ENCODE results near the gene PCGF1. TPM values are rescaled to one million over a fixed set of nuclear protein-coding genes. Genes with fewer than 3 reads are reported as not detected.

PCGF1 gene
- total and polyA plus RNA-seq, 2 of the 13 experiments (the other 11 are each of a cell fraction or from before 2014, with no cell fraction given), result 20.4 to 22.6 TPM

- TF ChIP-seq ZBTB46 (CRISPR knock-in tag; IDR thresholded peaks at IDR 0.05; ENCODE audit: borderline replicate concordance) (no peak), ZMYM4 (CRISPR knock-in tag; IDR thresholded peaks at IDR 0.05) (peak; percentile 64), EZH2 (conservative IDR thresholded peaks at IDR 0.05; ENCODE audit: low read depth, low read length) (no peak), NFAT5 (CRISPR knock-in tag; IDR thresholded peaks at IDR 0.05) (0 out of 2 replicates have a peak, but pooled peaks have one; percentile 8), KAT8 (CRISPR knock-in tag; IDR thresholded peaks at IDR 0.05) (peak; percentile 66), ZC3H4 (CRISPR knock-in tag; IDR thresholded peaks at IDR 0.05; ENCODE audit: borderline replicate concordance) (peak; percentile 62; the same call in 1 of the 2 replicates), ZFP36L1 (CRISPR knock-in tag; IDR thresholded peaks at IDR 0.05) (no peak), TBX2 (CRISPR knock-in tag; IDR thresholded peaks at IDR 0.05; ENCODE audit: borderline replicate concordance) (no peak; the same call in none of the 2 replicates), ASH2L (IDR thresholded peaks at IDR 0.05; ENCODE audit: insufficient read length, low read depth, low read length) (peak; percentile 88), ZNF3 (CRISPR knock-in tag; IDR thresholded peaks at IDR 0.05) (no peak), CBX5 (CRISPR knock-in tag; IDR thresholded peaks at IDR 0.05; ENCODE audit: borderline replicate concordance) (peak; percentile 46; the same call in 1 of the 2 replicates), DDIT3 (CRISPR knock-in tag; IDR thresholded peaks at IDR 0.05) (no peak), ZNF251 (CRISPR knock-in tag; IDR thresholded peaks at IDR 0.05) (no peak), BCL3 (CRISPR knock-in tag; IDR thresholded peaks at IDR 0.05) (no peak; the same call in 1 of the 2 replicates), ZNF225 (CRISPR knock-in tag; IDR thresholded peaks at IDR 0.05) (peak; percentile 82; the same call in 1 of the 2 replicates), ZNF17 (CRISPR knock-in tag; IDR thresholded peaks at IDR 0.05) (no peak), HOXD1 (CRISPR knock-in tag; IDR thresholded peaks at IDR 0.05) (peak; percentile 66; the same call in 1 of the 2 replicates), ZNF816 (CRISPR knock-in tag; IDR thresholded peaks at IDR 0.05; ENCODE audit: borderline replicate concordance) (peak; percentile 80; the same call in 1 of the 2 replicates), ARHGAP35 (CRISPR knock-in tag; IDR thresholded peaks at IDR 0.05; ENCODE audit: borderline replicate concordance) (peak; percentile 4; the same call in 1 of the 2 replicates), ZBTB21 (CRISPR knock-in tag; IDR thresholded peaks at IDR 0.05) (peak; percentile 62; the same call in 1 of the 2 replicates)
Measured at GRCh38 chr2:74457549-74458131, 49.9 kb downstream of the PCGF1 start (continued).
